HG02884 (cell line): ENCODE measurements around the gene SLC24A3.

ENCODE experiments used
- ATAC-seq: cut with Tn5 transposase; IDR thresholded peaks from one replicate; pipeline ENCODE4 v1.9.1; 2021; ENCODE audit warnings: mild to moderate bottlenecking, moderate library complexity; ENCODE audit not compliant: unreplicated experiment

The SLC24A3 gene

DNA sequence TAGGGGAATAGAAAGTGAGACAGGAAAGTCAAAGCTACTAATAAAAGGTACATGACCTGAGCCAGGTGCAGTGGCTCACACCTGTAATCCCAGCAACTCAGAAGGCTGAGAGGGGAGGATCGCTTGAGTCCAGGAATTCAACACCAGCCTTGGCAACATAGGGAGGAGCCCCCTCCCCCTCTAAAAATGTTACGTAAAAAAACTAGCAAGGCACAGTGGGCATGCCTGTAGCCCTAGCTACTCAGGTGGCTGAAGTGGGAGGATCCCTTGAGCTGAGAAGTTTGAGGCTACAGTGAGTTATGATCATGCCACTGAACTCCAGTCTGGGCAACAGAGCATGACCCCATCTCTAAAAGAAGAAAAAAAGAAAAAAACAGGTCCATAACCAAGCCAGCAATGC lies 359.6 kb downstream of the SLC24A3 start:
- no peak for ATAC-seq

DNA sequence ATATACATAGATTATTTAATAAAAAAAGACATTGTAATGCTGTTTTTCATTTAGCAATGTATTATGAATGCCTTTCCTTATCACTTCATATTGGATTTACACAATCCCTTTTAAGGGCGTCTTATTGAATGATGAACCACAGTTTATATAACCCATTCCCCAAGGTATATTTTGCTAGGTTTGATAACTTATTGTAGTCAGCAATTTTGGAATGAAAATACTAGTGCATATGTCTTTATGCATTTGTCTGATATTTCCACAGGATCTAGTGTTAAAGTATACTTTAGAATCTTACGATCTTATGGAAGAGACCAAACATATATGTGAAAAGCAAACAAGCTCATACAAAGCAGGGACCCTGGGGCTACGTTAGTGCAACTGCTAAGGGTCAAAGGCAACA lies 365.2 kb downstream of the SLC24A3 start:
- no peak for ATAC-seq

DNA sequence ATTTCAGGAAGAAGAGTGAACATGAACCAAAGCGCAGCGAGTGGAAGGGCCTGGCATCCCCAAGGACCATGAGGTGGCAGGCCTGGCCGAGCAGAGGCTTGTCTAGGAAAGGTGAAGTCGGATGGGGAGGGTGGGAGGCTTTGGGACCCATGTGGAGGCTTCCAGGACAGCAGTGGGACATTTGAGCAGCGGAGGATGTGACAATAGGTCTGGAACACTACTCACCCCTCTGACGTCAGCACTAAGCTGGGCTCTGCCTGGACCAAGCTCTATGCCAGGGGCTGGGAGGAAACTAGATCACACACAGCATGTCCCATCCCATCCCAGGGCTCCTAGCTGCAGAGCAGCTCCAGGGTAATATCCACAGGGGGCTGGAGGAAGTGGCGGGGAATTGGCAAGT lies 370.3 kb downstream of the SLC24A3 start:
- no peak for ATAC-seq

DNA sequence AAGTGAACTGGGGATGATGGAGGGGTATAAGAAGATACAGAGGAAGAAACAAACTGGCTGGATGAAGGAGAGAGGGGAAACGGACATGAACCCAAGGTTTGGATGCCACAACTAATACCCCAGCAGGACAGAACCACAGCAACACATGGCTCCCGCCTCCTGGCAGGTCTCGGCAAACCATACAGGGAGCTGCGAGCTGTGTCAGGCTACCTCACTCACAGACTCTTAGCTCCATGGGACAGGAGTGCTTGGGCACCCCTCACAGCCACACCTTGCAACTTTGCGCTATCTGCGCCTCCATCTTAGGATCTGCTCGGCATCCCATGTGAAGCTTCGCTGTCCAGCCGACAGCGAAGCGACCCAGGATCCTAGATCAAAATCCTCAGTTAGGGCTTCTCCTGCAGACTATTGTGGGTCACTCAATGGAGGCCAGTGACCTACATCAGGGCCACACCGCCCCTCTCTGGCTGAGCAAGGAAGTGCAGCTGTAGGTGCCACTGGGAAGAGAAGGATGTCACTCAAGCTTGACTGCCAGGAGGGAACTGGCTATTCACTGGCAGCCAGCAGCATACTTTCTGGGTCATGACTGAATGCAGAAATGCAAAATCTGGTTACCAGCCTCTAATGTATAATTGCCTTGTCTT lies 371.2 kb downstream of the SLC24A3 start:
- no peak for ATAC-seq

DNA sequence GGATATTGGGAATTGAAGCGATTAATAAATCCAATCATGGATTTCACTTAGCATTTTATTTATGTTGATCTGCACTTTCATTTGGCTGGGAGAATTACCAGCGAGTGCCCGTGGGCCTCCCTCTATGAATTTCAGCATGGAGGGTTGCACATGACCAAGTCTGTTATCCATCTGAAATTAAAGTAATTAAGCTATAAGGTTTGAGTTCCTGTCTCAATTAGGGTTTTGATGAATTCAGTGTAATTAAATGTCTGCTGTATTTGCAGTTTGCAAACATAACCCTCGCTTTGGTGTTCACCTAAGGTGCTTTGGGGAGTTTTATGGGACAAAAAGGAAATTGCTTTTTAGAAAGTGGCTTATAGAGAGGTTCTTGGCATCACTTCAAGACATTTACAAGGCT lies 375.8 kb downstream of the SLC24A3 start:
- no peak for ATAC-seq

DNA sequence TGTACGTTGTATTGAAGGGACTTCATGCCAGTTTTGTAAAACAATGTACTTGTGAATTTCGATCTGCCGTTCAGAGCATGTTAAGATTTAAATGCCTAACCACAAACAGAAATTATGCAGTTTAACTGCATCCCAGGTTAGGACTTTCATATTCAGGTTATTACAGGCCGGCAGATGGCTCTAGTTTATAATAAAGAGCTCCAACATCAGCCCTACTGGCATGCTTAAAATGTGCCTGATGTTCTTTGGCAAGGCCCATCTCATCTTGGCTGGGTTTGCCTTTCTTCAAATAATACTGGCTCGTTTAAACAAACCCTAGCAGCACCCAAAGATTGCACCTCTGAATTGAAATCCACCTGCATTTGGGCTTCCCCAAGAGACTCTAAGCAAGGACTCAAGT lies 376.3 kb downstream of the SLC24A3 start:
- ATAC-seq, result no peak

DNA sequence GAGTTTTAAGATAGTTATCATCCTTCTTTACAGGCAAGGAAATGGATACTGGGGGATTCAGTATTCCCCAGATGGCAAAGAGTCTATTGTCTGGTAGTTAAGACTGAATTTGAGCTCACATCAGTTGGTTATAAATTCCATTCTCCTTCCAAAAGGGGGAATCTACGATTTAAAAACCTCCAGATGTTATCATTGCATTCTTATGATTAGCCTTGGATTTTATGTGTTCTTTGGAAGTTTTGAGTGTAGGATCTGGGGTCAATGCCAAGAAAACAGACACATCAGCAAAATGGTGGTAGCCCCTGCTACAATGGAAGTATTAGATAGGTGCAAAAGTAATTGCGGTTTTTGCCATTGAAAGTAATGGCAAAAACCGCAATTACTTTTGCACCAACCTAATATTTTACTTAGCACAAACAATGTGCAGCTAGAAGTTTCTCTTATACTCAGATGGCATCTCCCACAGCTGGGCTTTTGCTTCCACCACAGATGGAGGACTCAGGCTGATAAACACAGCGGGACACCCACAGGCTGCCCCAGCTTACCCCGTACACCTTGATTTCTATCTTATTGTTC lies 377.4 kb downstream of the SLC24A3 start:
- no peak for ATAC-seq

DNA sequence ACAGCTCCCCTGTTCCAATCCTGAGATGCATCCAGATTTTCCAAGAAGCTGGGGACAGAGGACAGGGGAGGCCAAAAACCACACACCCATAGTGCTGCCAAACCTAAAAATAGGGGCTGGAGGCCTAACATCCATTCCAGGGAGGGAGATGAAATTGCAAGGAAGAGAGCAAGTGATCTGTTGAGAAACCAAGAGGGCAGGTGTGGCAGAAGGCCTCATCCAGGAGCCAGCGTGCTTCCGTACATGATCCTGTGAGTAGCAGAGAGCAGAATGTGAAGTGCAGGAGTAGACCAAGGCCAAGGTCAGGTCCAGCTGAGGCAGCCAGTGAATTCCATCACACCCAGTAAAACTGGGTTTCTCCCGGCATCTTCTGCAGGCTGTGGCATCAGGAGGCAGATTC lies 377.9 kb downstream of the SLC24A3 start:
- ATAC-seq, result no peak

DNA sequence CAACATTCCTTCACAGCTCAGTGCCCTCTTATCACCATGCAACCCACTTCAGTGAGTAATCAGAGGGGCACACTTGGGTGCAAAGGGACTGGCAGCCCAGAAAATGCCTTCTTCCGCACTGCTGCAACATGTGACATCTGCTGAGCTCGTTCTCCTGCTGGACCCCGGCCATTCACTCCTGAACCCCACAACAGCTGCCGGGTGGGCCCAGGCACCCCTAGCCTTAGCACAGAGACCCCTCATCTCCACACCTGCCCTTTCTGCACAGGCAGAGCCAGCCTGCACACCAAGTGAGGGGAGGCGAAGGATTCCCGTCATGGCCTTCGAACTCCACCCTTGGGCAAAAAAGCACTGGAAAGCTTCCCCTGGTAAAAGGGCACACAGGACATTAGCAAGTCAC lies 381.3 kb downstream of the SLC24A3 start:
- no peak for ATAC-seq

DNA sequence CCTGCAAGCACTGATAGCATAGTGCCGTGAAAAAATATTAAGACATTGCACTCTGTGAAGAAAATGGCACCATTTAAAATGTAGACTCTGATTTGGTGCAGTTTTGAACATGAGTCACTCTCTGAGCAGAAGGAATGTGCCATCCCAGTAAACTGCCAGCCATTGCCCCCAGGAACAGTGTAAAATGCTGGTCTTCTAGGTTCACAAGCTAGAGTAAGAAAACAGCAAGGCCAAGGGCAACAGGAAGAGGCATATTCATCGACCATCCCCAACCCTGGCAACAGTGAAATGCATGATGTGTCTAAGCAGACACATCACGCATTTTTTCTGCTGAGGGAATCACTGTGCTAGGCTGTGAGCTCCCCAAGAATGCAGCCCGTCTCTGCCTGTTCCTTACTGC lies 382.5 kb downstream of the SLC24A3 start:
- ATAC-seq, result no peak

DNA sequence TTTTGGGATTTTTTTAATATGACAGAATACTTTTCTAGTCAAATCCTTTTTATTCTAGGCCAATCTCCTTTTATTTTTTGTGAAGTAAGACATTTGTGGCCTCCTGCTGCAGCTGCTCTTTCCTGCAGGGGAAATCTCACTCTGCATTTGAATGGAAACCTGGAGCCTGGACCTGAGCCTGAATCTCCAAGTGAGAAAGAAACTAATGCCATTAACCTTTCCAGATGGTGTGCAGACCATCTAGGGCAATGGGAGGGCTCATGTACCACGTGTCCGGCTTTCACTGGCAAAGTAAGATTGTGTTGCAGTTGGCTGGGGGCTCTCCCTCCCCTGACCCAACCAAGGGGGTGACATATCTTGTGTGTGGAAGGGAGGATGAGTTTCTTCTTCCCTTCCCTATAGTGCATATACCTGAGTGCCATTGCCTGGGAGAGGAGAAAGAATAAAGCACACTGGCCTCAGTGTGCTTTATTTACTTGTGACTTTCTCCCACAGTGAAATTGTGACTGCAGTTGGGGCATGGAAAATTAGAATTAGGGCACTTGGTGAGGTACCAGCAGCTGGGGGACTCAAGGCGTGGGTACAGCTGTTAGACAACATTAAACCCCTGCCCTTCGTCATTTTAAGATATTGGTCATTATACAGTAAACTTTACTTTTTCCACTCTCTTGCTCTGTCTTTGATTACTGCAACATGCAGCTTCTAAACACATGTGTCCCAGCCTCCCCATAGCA lies 385.8 kb downstream of the SLC24A3 start:
- no peak for ATAC-seq

DNA sequence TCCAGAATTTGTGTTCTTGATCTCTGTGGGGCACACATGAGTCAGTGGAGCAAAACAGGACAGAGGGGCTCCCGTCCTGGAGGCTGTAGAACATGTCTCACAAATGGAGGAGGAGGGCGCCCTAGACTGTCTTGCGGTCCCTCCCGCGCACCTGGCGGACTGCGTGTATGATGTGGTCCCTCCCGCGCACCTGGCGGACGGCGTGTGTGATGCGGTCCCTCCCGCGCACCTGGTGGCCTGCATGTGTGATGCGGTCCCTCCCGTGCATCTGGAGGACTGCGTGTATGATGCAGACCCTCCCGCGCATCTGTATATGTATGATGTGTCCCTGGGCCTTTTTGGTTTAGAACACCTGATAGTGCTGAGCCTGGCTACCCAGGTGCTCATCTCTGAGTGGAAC lies 386.8 kb downstream of the SLC24A3 start:
- no peak for ATAC-seq

DNA sequence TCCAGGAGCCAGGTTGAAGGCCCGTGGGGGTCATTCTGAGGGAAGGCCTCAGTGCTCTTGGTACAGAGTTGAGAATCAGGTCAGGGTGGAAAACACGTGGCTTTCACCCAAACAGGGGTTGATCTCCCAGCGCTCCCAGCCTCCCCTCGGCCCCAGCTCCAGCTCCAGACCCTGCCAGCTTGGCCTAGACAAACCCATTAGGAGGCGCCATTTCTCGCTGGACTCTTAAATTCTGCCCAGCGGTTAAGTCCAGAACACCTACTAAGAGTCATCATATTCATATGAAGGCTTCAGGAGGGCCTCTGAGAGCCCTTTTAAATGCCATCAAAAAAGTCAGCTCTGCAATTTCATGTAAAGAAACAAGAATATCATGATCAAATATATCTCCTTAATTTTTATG lies 387.6 kb downstream of the SLC24A3 start:
- no peak for ATAC-seq

DNA sequence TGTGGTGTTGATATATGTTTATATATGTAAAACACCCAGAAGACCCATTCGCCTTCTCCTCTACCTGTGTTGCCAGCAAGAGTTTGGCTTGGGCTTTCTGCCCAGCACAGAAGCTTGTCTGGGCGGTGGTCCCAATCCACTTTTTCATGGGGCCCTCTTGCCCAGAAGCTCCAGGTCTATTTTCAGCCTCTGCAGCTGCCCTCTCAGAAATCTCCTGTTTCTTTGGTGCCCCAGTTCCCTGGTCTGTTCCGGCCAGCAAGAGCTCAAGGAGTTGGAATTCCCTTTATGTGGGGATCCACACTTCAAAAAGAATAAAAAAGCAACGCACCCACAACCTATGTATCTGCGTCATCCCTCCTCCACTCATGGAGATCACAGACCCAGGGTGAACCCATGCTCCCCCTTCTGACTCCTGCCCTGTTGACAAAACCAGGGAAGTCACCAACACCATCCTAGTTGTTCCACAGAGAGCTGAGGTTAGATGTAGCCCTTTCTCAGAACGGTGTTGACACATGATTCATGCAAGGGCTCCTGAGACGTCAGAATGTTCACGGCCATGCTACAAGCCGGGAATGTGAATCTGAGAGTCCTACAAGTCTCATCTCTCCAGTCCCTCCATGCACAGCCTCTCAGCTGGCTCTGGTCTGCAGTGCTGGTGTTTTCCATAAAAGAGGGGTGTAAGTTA lies 388.8 kb downstream of the SLC24A3 start:
- ATAC-seq, result no peak

DNA sequence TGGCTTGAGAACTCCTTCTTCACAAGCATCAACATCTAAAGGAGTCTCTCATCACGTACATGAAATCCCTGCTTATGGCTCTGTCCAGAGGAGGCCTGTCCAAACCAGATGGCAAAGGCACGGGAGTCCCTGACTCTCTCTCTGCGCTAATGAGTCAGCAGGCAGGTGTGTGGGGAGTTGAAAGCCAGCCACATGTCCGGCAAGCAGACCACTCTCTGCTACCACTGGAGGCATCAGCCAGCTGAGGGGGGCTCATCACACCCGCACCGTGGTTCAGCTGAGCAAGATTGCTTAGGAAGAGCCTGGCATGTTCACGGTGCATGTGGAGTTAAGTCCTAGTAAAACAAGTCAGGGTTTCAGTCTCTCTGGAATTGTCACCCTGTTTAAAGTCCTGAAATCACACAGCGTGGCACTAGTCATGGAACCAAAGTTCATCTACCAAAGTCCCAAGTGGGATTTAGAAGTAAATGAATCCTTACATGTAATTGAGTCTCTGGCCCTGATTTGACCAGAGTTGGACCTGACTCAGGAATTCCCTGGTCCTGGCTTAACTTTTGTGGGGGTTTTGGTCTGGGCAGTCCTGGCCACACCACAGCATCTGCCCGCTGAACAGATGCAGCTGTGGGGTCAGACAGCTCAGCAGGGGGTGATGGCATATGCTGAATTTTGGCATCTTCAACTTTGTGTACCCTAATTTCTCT lies 390.4 kb downstream of the SLC24A3 start:
- no peak for ATAC-seq

DNA sequence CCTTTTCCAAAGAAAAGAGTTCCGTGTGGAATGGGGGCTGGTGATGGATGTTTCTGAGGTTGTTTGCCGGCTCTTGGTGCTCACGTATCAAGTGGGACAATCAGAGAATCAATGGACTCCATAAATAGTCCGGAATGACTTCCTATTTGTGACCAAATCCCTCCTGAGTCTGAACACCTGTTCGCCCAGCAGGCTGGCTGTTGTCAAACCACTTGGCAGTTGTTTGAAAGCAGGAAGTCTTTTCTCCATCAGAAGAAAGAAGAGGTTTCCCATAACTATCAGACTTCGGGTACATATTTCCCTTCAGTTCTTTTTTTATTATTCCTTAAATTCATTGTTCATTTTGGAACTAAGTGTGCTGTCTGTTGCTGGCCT lies 390.9 kb downstream of the SLC24A3 start:
- no peak for ATAC-seq

DNA sequence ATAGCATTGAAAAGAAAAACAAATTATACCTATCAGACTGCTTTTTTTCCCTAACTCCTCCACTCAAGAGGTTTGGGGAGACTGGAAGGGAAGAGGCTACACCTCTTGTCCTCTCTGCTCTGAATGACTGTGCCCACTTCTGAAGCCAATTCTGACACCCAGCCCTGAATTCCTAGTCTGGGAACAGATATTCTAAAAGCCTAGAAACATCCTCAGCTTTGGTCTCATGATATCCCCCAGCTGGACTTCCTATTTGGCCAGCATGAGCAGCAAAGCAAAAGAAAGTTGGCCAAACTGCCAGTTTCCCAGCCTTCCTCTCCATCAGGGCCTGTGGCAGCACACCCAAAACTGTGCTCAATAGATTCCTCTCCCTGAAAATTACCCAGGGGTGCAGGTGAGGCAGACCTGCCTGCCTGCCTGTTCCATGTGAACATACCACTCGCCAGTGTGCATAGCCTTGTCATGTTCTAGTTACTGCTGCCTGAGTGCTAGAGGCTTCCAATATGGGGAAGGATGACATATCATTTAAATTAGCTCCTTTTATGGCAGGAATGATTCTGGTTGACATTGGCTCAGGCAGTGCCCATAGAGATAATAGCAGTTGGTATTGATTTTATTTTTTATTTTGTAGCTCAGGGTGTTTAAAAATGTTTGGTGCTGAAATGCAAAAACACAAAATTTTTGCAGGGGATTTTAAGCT lies 393.5 kb downstream of the SLC24A3 start:
- ATAC-seq, result no peak

DNA sequence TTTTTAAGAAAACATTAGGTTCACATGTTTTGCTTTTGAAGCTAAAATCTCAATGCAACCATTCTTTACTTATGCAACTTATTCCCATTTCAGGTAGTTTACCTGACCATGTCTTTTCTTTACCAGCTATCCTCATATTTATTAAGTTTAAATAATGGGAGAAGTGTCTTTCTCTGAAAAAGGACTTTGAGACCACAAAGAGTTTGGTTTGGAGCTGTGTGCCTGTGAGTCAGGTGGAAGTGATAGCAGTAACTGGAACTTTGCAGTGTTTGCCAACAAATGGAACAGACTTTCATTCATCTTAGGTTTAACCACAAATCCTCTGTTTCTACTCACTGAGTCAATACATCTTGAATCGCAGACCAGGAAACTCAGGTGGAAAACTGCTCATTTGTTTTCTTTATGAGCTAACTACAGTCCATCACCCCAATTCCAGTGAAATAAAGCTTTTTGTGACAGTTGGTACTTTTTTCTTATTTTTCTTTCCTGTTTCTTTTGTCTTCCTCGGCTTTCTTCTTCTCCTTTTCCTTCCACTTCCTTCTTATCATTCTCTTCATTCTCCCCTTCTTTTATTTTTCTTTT lies 397.3 kb downstream of the SLC24A3 start:
- no peak for ATAC-seq

DNA sequence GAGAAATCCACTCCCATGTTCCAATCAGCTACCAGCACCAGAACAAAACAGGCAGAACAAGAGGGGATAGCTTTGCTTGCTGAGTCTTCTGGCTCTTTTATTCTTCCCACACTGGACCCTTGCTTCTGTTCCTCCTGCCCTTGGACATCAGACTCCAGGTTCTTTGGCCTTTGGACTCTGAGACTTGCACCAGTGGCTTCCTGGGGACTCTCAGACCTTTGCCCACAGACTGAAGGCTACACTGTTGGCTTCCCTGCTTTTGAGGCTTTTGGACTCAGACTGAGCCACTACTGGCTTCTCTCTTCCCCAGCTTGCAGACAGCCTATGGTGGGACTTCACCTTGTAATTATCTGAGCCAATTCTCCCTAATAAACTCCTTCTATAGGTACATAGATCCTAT lies 403.2 kb downstream of the SLC24A3 start:
- no peak for ATAC-seq

DNA sequence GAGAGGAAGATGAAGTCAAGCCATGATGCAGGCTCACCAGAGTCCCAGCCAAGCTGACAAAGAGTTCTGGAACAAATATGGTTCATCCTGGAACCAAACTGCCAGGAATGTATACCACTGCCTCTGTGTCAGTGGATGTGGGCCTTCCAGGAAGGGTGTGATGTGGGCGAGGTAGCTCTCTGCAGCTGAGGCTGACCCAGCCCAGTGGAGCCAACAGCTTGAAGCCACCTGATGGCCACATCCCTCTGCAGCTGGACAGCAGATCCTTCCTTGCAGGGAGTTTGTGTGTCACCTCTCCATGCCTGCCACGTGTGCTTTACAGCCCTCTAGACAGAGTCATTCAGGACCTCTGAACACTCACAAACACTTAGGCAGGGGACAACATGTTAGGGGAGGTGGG lies 403.6 kb downstream of the SLC24A3 start:
- ATAC-seq, result no peak
